CD4-positive, alpha-beta T cell treated with Interleukin-17A for 1 hour (primary cell): ENCODE measurements around the gene USP3.
"Not testable (repeated sequence)": the region's sequence is repeated elsewhere in the genome, so short reads cannot be mapped to it uniquely, and the experiment has no call there.

Experiments used
- DNase-seq: peaks from one replicate; pipeline ENCODE4 v3.0.0-alpha.2; 2020

USP3 gene

DNA sequence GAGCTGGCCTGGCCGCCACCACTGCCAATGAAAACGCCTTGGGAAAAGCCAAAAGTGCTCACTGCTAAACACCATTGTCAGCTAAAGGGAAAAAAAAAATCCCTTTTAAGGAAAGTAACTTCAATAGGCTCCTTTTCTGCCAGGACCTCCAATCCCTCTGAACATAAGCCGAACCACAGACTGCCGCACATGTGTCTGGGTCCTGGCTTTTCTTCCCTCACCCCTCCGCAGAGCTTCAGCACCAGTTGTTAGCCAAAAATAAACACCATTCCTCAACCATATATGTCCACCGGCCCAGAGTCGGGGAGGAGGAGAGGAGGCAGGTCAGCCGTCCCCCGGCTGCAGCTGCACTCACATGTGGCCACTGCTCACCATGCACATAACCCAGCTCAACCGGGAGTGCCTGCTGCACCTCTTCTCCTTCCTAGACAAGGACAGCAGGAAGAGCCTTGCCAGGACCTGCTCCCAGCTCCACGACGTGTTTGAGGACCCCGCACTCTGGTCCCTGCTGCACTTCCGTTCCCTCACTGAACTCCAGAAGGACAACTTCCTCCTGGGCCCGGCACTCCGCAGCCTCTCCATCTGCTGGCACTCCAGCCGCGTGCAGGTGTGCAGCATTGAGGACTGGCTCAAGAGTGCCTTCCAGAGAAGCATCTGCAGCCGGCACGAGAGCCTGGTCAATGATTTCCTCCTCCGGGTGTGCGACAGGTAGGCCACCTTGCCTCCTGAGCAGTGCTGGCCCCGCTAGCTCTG is 92.8 kb downstream of the USP3 start, which contains the start of gene FBXL22:
Gene FBXL22, plus strand, starts transcription at position 350 of the 753 bp plus-strand sequence. Its CDS starts 6 bp downstream, at position 356.
- DNase-seq: no peak

DNA sequence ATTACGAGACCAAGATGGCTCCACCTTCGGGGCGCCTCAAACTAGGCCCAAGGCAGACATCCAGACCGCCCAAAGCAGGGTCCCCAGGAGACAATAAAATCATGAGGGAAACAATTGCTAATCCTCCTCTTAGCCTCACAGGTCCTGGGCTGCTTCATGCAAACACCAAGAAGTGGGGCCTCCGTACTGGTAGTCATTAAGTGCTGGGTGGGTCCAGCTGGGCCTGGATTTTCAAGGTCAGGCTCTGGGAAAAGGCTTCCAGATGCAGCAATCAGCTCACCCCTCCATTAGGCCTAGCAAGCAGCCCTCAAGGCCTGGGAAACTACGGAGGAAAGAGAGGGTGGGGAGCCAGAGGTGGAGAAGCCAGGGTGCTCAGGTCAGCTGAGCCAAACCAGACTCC is 93.4 kb downstream of the USP3 start:
- DNase-seq: no peak

DNA sequence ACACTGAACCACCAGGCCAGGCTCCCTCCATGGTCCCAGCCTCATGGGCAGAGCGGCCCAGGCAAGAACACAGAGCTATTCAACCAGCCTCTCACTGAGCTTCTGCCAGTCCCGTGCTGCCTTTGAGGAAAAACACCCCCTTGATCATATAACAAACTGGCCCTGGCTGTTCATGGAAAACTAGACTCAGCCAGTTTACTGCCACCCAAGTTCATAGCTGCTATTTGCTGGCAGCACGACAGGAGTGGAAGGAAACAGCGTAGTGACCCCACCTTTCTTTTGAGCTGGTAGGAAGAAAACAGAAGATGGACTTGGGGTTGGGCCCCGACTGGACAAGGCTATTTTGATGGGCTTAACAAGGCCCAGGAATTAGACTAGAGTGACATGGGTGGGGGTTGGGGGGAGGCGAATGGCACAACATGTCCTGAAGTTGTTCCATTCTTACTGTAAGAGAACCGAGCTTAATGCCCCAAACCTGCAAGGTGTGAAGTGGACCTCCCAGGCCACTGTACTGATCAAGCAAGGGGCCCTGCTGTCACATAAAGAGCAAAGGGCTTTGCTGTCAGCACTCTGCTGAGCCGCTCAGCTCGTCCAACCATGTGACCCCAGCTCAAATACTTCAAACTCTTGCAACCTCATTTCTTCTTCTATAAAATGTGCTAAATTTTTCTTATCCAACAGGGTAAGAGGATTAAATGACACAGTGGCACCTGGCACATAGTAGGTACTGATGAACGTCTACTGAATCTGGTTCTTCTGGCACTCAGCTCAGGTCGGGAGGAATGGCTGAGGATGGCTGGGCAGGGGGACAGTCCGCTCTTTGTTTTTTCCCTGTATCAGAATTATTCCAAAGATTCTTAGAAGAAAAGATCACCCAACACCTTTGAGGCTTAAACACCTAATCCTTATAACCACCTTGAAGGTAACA is 94.3 kb downstream of the USP3 start:
- DNase-seq: no peak

DNA sequence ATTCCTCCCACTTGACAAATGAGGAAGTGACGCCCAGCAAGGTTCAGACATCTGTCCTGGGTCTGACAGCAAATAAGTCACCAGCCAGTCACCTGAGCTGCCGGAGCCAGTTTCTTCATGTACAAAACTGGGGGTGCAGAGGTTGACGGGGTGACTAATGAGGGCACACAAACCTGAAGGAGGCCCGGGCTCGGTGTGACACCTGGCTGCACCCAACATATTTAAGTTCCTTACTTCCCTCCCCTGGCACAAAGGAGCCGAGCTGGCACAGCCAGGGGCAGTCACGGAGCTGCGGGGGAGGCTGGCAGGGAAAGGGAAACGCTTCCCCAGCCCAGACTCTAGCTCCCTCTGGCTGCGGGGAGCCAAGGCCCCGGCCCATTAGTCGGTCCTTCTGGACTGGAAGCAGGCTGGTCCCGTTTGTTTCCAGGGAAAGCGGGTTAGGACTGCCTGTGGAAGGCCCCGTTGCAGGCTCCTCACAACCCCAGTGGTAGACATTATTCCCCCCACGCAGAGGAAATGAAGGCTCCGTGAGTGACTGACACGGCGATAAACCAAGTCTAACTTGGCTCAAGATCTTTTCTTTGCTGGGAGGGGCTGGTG is 95.1 kb downstream of the USP3 start:
- DNase-seq: peak; percentile 34

DNA sequence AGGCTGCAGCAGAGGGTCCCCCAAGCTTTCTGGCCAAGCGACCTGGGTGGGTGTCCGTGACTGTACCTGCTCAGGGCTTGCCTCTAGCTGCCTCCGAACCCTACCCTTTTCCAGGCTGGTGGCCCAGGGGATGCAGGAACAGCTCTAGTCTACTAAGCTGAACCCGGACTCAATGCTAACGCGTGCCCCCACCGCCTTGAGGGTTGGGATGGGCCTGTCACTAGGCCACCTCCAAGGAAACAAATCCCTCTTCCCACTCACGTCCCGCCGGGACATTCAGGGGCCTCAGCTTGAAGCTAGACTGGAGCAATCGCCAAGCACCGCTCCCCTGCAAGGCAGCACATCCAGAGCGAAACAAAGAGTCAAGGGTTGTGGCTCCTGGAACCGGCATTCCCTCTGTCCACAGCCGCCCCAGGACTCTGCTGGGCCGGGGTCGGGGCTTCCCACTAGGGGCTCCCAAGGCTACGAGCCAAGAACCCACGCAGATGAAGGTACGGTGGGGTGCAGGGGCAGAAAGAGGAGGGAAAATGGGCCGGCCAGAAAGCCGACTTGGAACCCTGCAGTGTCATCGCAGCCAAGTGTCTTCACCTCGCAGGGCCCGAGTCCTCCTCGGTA is 95.7 kb downstream of the USP3 start:
- no peak for DNase-seq

DNA sequence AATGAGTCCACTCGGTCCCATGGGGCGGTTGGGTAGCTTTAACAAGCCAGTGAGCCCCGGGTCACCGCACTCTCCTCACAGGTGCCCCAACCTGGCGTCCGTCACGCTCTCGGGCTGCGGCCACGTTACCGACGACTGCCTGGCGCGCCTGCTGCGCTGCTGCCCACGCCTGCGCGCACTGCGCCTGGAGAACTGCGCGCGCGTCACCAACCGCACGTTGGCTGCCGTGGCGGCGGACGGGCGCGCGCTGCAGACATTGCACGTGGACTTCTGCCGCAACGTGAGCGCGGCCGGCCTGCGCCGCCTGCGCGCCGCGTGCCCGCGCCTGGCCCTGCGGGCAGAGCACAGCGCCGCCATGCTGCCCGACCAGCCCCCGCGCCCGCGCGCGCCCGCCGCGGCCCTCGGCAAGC is 96.2 kb downstream of the USP3 start:
- DNase-seq: peak; percentile 90

DNA sequence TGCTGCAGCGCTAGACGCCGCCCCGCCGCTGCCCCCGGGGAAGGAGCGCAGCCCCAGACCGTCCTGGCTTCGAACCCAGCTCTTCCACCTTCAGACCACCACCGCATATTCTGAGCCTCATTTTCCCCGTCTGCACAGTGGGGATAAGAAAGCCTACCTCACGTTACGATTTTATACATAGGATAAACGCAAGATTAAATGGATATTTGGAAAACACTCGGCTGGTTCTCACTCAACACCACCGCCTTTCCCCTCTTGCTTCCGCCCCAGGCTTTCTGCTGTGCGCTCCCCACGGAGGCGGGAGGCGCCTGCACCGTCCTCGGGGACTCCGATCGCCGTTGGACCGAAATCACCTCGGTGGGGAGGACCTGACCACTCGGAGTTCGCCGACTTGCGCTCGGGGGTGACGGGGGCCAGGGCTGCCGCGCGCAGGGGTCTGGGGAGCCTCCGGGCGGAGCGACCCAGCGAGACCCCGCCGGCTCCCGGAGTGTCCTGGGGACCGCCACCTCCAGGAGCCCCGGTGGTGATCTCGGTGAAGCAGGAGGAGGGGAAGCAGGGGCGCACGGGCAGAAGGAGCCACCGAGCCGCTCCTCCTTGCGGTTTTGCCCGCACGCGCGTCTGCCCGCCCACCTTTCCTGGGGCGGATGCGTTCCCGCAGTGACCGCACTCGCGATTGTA is 96.8 kb downstream of the USP3 start:
- DNase-seq: peak; percentile 57

DNA sequence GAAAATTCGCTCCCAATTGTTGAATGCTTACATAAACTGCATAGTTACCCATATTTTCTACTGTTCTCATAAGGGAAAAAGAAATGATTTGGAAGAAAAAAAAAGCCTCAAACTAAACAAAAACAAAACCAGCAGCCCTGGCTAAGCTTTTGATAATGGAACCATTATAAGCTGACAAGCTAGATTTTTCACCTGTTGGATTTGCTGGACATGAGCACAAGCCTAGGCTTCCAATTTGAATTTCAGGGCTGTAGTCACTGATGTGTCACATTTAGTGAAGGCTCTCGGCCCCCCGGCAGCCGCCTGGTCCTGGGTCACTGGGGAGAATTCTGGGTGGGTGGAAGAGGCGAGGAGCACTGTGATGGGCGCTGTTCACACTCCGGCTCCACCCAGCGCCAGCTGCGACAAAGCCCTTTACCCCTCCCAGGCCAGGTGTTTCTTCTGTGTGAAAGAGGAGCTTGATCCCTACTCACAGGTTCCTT is 97.4 kb downstream of the USP3 start:
- peak; percentile 13 for DNase-seq

DNA sequence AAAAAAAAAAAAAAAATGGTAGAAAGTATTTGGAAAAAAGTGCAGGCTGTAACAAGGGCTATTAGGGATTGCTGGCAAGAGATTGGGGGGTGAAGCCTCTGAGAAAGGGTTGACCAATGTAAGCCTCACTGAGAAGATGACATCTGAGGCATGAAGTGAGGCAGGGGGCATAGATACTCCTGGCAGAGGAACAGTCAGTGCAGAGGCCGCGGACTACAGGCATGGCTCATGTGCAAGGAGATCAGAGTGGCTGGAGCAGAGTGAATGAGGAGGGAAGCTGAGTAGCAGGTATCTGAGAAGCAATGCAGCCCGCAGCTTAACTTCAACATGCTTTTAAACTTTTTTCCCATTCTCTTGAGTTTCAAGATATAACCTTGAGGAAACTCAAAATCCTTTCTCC is 98.2 kb downstream of the USP3 start:
- DNase-seq: no peak

DNA sequence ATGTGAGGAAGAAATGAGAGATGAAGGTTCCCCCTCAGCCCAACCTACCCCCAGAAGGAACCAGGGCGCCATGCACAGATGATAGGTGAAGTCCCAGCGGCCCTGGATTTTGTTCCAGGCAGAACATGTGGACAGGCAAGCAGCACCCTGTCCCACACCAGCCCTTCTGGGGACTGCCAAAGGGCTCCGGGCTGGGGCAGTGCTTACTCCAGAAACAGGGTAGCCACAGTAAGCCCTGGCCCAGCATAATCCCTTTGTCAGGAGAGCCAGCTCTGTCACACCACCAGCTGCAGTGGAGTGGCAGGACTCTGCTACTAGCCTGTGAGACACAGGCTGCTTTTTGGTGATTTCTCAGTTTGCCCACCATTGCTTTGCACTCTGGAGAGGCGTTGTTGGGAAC is 99.1 kb downstream of the USP3 start:
- no peak for DNase-seq

DNA sequence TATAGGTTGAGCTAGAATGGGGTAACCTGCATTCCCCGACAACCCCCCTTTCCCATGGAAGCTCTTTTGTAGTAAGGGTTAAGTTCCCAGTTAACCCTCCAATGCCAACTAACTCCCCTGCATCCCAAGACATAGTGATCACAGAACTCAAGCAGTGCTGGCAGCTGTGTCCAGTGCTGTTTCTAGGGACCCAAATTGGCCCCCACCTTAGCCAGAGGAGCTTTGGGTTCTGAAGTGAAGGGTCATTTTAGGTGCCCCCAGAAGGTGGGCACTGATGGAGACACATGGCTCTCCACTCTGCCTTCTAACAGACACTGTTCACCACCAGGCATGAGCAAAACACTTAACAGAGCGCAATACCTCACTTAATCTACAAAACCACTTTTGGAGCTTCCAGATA is 99.9 kb downstream of the USP3 start:
- no peak for DNase-seq

DNA sequence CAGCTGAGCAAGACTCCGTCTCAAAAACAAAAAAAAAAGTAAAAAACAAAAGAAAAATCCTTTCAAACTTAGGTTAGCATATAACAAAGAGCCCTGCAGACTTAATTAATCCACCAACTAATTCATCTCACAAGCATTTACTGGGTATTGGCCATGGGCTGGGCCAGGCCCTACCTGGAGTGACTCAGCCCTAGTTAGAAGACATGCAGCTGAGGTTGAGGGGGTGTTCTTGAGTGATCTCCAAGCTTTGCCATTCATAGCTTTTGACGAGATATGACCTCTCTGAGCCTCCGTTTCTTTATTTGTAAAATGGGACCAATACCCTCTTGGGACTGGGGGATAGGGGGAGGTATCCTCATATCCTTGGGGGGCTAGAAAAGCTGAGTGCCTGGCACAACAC is 100.6 kb downstream of the USP3 start:
- DNase-seq: no peak

DNA sequence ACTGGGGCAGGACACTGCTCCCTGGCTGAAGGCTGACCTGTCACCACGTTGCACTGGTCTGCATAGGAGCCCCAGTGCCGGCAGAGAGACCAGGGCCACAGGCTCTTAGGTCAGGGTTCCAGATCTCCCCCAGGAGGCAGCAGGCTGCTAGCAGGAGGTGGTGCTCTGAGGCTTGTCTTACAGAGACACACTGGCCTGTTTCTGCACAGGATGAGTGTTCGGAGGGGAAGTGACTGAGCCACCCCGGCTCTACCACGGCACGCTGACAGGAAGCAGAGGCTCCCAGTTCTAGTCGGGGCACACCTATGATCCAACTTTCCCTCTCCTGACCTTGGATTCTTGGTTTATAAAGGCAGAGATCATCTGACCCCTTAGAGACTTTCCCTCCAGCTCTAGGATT is 101.4 kb downstream of the USP3 start:
- peak; percentile 55 for DNase-seq

DNA sequence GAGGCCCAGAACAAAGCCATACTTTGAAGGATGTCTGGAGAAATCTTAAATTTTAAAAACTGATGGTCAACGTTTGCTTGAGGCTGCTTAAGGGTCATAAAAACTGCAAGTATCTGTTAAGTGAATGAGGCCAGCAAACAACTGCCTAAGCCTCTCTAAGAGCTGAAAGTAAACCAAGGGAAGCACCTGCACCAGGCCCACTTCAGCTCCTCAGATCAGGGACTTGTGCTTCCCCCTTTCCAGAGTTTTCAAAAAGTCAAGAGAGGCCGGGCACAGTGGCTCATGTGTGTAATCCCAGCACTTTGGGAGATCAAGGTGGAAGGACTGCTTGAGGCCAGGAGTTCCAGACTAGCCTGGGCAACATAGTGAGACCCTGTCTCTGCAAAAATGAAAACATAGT is 101.9 kb downstream of the USP3 start:
- no peak for DNase-seq

DNA sequence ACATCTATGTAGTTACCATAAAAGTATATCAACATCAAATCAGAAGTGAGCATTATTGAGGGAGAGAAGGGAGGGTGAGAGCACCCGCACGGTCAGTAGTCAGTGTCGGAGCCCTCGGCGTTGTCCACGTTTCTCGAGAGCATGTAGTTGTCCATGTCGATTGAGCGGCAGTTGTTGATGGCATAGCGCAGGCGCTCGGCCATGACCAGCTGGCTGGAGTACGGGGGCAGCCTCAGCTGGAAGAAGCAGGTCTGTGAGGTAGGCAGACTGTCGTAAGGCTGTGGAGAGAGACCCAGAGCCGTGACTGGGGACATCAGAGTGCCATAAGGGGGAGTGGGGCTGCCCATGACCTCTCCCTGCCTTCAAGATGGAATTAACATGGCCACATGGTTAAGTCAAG is 104.6 kb downstream of the USP3 start:
- DNase-seq: no peak

DNA sequence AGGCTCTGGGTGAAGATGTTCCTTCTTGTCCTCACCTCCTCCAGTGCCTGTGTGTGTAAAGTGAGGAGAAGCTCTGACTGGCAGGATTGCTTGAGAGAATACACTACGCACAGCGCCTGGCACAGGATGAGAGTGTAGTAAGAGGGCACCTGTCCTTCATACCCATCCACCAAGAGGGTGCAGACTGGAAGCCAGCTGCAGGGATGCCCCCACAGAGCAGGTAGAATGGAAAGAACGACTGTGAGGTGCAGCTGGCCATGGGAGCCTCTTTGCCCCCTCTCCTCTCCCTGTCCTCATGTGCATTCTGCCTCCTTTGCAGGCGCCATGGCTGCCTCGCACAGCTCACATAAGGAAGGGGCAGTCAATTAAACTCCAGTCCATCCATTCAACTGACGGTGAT is 105.1 kb downstream of the USP3 start:
- no peak for DNase-seq

DNA sequence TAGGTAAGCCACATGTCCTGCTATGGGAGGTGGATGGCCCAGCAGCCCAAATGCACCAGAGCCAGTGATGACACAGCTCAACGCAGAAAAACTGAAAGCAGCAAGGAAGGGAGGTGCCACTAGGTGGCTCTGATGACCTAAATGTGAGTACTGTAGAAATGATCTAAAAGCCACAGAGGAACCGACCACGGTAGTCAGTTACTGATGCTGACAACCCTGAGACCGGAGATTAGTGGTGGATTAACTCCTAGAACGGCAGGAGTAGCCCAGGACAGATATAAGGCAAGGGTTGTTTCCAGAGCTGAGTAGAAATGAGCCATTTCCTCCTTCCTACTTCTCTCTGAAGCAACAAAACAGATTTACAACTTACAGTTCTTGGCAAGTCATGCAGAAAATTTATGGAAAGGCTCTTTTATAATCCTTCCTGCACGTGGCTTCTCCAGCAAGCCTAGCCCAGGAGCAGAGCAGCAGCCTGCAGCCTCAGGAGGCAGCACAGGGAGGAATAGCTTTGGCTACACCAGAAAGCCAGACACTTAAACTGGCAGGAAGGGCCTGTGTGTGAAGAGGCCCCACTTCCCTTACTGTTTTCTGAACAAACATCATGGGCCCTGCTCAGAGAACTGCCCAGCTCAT is 105.9 kb downstream of the USP3 start:
- DNase-seq: peak; percentile 86

DNA sequence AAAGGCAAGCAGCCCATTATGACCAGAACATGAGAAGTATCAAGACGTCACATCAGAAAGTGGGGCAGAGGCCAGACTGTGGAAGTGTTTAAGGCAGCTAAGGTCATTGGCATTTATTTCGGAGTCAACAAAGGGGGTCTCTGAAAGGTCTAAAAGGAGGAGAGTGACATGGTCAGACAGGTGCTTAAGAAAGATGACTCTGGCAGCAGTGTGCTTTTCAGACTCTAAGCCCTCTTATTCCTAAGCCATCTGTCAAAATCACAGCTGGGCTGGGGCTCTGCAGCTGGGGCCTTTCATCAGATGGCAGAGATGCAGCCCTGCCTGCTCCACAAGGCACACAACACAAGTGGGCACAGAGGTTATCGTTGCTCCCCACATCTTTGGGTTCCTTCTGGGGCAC is 106.8 kb downstream of the USP3 start:
- no peak for DNase-seq

DNA sequence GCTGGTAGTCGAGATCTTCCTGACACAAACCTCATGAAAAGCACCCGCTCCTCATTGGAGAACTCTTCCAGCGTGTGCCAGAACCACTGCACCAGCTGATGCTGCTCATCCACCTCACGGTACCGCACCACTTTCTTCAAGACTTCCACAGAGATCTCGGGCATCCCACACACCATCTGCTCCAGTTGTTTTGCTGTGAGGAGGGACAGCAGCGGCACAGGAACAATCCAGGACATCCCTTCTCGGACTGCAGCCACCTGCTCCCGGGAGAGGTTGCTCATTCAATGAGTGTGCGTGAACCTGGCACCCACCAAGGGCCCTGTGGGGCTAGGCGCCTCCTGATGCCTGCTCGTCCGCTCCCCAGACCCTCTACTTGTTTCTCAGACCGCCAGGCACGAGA is 107.9 kb downstream of the USP3 start:
- DNase-seq: no peak

DNA sequence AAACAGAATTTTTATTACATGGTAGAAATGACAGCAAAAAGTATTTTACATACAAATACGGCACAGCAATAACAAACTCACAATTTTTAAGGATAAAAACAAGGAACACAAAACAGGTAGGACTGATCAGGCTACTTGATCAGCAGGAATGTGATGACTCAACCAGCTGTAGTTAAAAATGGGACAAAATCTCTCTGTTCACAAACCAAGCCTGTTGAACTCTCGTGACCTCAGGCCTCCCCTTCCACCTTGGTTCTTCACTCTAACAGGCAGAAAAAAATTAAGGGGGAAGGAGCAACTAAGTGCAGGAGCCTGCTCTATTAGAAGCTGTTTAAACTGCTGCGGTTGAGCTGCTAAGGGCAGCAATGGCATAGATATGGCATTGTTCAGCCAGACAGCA is 111.5 kb downstream of the USP3 start:
- no peak for DNase-seq

DNA sequence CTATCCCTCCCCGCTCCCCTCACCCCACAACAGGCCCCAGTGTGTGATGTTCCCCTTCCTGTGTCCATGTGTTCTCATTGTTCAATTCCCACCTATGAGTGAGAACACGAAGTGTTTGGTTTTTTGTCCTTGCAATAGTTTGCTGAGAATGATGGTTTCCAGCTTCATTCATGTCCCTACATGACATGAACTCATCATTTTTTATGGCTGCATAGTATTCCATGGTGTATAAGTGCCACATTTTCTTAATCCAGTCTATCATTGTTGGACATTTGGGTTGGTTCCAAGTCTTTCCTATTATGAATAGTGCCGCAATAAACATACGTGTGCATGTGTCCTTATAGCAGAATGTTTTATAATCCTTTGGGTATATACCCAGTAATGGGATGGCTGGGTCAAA is 112.8 kb downstream of the USP3 start:
- DNase-seq: not testable (repeated sequence)

DNA sequence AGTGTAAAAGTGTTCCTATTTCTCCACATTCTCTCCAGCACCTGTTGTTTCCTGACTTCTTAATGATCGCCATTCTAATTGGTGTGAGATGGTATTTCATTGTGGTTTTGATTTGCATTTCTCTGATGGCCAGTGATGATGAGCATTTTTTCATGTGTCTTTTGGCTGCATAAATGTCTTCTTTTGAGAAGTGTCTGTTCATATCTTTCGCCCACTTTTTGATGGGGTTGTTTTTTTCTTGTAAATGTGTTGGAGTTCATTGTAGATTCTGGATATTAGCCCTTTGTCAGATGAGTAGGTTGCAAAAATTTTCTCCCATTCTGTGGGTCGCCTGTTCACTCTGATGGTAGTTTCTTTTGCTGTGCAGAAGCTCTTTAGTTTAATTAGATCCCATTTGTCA is 113.2 kb downstream of the USP3 start:
- DNase-seq: not testable (repeated sequence)
